ENCODE measurements around the gene MINAR1.

MINAR1 gene

DNA sequence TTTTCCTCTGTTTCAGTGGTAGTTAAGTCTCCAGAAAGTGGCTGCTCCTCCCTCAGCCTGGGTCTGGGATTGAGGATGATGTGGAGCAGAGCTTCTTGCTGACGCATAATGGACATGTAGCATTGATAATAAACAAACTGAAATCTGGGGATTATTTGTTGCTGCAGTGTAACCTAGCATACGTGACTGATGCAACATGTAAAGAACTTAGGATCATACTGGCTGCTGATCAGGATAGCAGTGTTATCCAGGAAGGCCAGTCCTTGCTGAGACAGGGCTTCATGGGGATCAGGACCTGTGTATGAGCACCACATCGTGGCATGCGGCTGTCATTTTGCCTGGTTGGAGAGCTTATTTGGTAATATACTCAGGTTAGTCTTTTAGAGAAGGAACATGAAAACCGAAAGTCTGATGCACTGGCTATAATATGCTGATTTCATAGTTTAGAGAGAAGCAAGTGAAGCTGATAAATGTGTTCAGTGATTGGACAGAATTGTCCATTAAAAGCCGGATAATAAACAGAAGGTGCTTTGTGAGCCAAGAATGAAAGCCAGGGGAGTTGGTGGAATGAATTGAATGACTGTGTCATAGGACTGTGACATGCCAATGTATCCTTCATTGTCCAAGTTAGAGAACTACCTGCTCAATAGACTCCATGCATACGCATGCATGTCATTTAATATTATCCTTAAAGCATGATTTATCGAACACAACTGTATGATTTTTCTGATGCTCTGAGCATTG is 4.1 kb downstream of the MINAR1 start:
- no peak overlapping the region for H3K27ac ChIP-seq (ENCODE audit: low read length)
- H3K9me3 ChIP-seq (ENCODE audit: insufficient read depth, low read length), result no peaks in the 10 kb centered on the region
- peak overlapping the region; percentile 13; the same call in 1 of the 2 replicates for H3K4me2 ChIP-seq (ENCODE audit: low read length)
- no peaks in the 10 kb centered on the region for H3K27me3 ChIP-seq (ENCODE audit: low read depth, low read length)
- H3K4me3 ChIP-seq (ENCODE audit: low read length), result no peak overlapping the region
- H3K36me3 ChIP-seq (replicated peaks; ENCODE audit: low read depth, low read length), result no peaks in the 10 kb centered on the region
- no peaks in the 10 kb centered on the region for H3K79me2 ChIP-seq (ENCODE audit: low read length)
- H3K9ac ChIP-seq (ENCODE audit: low read length), result no peak overlapping the region
- no peak overlapping the region for H2AFZ ChIP-seq (ENCODE audit: low read depth, low read length)
- H3K4me1 ChIP-seq (ENCODE audit: low read length), result peaks cover 12% of the 10 kb centered on the region
- TF ChIP-seq, protein P1, sequence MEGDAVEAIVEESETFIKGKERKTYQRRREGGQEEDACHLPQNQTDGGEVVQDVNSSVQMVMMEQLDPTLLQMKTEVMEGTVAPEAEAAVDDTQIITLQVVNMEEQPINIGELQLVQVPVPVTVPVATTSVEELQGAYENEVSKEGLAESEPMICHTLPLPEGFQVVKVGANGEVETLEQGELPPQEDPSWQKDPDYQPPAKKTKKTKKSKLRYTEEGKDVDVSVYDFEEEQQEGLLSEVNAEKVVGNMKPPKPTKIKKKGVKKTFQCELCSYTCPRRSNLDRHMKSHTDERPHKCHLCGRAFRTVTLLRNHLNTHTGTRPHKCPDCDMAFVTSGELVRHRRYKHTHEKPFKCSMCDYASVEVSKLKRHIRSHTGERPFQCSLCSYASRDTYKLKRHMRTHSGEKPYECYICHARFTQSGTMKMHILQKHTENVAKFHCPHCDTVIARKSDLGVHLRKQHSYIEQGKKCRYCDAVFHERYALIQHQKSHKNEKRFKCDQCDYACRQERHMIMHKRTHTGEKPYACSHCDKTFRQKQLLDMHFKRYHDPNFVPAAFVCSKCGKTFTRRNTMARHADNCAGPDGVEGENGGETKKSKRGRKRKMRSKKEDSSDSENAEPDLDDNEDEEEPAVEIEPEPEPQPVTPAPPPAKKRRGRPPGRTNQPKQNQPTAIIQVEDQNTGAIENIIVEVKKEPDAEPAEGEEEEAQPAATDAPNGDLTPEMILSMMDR (IDR thresholded peaks at IDR 0.05; ENCODE audit: low read depth, low read length), result no peak
- TF ChIP-seq EZH2phosphoT487 (IDR thresholded peaks at IDR 0.05; ENCODE audit: low read depth), result no peak
- no peaks in the 10 kb centered on the region for H4K20me1 ChIP-seq (ENCODE audit: insufficient read depth, low read length)

DNA sequence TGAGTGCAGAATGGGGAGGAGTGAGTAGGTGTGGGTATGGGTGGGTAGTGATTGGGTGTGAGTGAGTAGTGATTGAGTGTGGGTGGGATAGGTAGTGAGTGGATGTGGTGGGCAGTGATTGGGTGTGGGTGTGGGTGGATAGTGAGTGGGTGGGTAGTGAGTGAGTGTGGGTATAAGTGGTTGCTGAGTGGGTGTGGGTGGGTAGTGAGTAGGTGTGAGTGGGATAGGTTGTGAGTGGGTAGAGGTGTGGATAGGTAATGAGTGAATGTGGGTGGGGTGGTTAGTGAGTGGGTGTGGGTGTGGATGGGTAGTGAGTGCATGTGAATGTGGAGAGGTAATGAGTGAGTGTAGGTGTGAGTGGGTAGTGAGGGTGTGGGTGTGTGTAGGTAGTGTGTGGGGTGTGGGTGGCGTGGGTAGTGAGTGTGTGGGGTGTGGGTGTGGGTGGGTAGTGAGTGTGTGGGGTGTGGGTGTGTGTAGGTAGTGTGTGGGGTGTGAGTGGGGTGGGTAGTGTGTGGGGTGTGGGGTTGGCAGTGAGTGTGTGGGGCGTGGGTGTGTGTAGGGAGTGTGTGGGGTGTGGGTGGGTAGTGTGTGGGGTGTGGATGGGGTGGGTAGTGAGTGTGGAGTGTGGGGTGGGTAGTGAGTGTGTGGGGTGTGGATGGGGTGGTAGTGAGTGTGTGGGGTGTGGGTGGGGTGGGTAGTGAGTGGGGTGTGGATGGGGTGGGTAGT is 5.3 kb downstream of the MINAR1 start:
- Histone ChIP-seq H3K36me3 (replicated peaks; ENCODE audit: low read depth, low read length) (no peaks in the 10 kb centered on the region), H3K27me3 (ENCODE audit: low read depth, low read length) (no peaks in the 10 kb centered on the region), H3K4me1 (ENCODE audit: low read length) (peaks cover 12% of the 10 kb centered on the region), H3K4me2 (ENCODE audit: low read length) (no peak overlapping the region), H3K9me3 (ENCODE audit: insufficient read depth, low read length) (no peaks in the 10 kb centered on the region), H3K9ac (ENCODE audit: low read length) (no peak overlapping the region), H3K4me3 (ENCODE audit: low read length) (no peak overlapping the region), H4K20me1 (ENCODE audit: insufficient read depth, low read length) (no peaks in the 10 kb centered on the region), H3K79me2 (ENCODE audit: low read length) (no peaks in the 10 kb centered on the region), H3K27ac (ENCODE audit: low read length) (no peak overlapping the region), H2AFZ (ENCODE audit: low read depth, low read length) (no peak overlapping the region)
- no peak for TF ChIP-seq EZH2phosphoT487 (IDR thresholded peaks at IDR 0.05; ENCODE audit: low read depth)
- TF ChIP-seq, protein P1 (IDR thresholded peaks at IDR 0.05; ENCODE audit: low read depth, low read length), result no peak

DNA sequence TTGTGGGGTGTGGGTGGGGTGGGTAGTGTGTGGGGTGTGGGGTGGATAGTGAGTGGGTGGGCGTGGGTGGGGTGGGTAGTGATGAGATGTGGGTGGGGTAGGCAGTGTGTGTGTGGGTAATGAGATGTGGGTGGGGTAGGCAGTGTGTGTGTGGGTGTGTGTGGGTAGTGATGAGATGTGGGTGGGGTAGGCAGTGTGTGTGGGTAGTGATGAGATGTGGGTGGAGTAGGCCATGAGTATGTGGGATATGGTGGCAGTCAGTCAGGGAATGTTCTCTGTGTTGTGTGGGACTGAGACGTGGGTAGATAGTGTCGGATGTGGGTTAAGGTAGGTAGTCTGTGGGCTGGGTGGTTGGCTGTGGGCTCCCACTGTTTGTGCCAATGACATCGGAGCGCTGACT is 7.1 kb downstream of the MINAR1 start:
- H3K4me3 ChIP-seq (ENCODE audit: low read length), result no peak overlapping the region

More for the DNA sequence above, 7.1 kb downstream of the MINAR1 start:
- Histone ChIP-seq H4K20me1 (ENCODE audit: insufficient read depth, low read length) (no peaks in the 10 kb centered on the region), H3K27ac (ENCODE audit: low read length) (no peak overlapping the region), H3K9ac (ENCODE audit: low read length) (no peak overlapping the region), H3K79me2 (ENCODE audit: low read length) (no peaks in the 10 kb centered on the region), H2AFZ (ENCODE audit: low read depth, low read length) (no peak overlapping the region), H3K9me3 (ENCODE audit: insufficient read depth, low read length) (no peaks in the 10 kb centered on the region), H3K4me1 (ENCODE audit: low read length) (peaks cover 12% of the 10 kb centered on the region), H3K36me3 (replicated peaks; ENCODE audit: low read depth, low read length) (no peaks in the 10 kb centered on the region), H3K4me2 (ENCODE audit: low read length) (no peak overlapping the region), H3K27me3 (ENCODE audit: low read depth, low read length) (no peaks in the 10 kb centered on the region)
- TF ChIP-seq, protein P1 (IDR thresholded peaks at IDR 0.05; ENCODE audit: low read depth, low read length), result no peak
- no peak for TF ChIP-seq EZH2phosphoT487 (IDR thresholded peaks at IDR 0.05; ENCODE audit: low read depth)

All from OCI-LY3 (cell line).